Stimulated activated CD4-positive, alpha-beta T cell treated with anti-CD3 and anti-CD28 coated beads, Interleukin-4, amount 100 ng/mL, for 48 hours (primary cell): ENCODE measurements around the gene BTD.
"Not testable (repeated sequence)": the region's sequence is repeated elsewhere in the genome, so short reads cannot be mapped to it uniquely, and the experiment has no call there.

Experiments
- DNase-seq, 2 donors: peaks; one replicate each; pipeline ENCODE4 v3.0.0-alpha.2; 2020; ENCODE audit warnings: low read depth in 2 of 2

BTD gene

GRCh38 chr3:15602816-15603215 is 1.3 kb downstream of the BTD start:
- DNase-seq: not testable (repeated sequence)

GRCh38 chr3:15604584-15604983 is 3.0 kb downstream of the BTD start:
- not testable (repeated sequence) for DNase-seq

GRCh38 chr3:15606434-15606891 is 4.9 kb downstream of the BTD start:
- DNase-seq: no peak

- DNase-seq: no peak
Measured at GRCh38 chr3:15610082-15610759, 8.7 kb downstream of the BTD start.

- no peak for DNase-seq
Measured at GRCh38 chr3:15611018-15611417, 9.5 kb downstream of the BTD start.

GRCh38 chr3:15612001-15612400 is 10.5 kb downstream of the BTD start:
- no peak for DNase-seq

- DNase-seq: no peak
Measured at GRCh38 chr3:15614958-15615357, 13.4 kb downstream of the BTD start.

- DNase-seq: no peak
Measured at GRCh38 chr3:15616053-15616452, 14.5 kb downstream of the BTD start.

GRCh38 chr3:15619659-15620464 is 18.3 kb downstream of the BTD start:
- DNase-seq: not testable (repeated sequence)

GRCh38 chr3:15623535-15624440 is 22.2 kb downstream of the BTD start:
- DNase-seq: no peak

- DNase-seq: no peak
Measured at GRCh38 chr3:15628967-15629366, 27.4 kb downstream of the BTD start.

- peak in 1 of 2 donors; percentile 42 for DNase-seq
Measured at GRCh38 chr3:15629860-15630597, 28.5 kb downstream of the BTD start.

- no peak for DNase-seq
Measured at GRCh38 chr3:15630646-15631350, 29.3 kb downstream of the BTD start.

GRCh38 chr3:15631426-15632211 is 30.1 kb downstream of the BTD start:
- no peak for DNase-seq

GRCh38 chr3:15632212-15632580 is 30.7 kb downstream of the BTD start:
- DNase-seq: no peak

- no peak for DNase-seq
Measured at GRCh38 chr3:15633159-15633558, 31.6 kb downstream of the BTD start.

- DNase-seq: no peak
Measured at GRCh38 chr3:15633766-15634598, 32.4 kb downstream of the BTD start.

GRCh38 chr3:15634671-15635070 is 33.1 kb downstream of the BTD start:
- DNase-seq: no peak

GRCh38 chr3:15635121-15635661 is 33.6 kb downstream of the BTD start:
- DNase-seq: no peak
